Measurements from ENCODE around the gene SLC34A3.

SLC34A3 gene

DNA sequence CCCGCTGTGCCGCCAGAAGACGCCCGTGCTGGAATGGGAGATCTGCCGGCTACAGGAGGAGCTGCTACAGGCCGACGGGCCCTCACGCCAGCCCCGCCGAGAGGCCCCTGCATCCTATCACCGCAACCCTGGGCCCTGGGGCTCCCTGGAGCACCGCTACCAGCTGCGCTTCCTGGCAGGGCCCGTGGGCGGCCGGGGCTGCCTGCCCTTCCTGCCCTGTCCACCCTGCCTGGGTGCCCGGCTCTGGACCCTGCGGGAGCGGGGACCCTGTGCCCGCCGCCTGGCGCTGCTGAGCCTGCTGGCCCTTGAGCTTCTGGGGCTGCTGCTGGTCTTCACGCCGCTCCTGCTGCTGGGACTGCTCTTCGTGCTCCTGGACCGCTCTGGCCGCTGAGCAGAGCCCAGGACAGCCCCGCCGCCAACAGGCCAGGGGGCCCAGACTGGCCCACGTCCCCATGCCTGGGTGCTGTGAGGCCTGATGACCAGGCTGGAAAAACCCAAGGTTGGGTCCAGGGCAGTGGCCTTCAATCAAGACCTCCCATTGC lies 12.4 kb upstream of the SLC34A3 start:
- peak overlapping the region in 7 of 11 experiments; percentile 63 to 96 (median 80); a peak in 16 of 22 replicates for H3K4me2 ChIP-seq
- peaks cover 29 to 62% (median 42%) of the 10 kb centered on the region in 10 experiments for H3K4me1 ChIP-seq
- H3K4me3 ChIP-seq, result peak overlapping the region in 1 of 10 experiments; percentile 43; a peak in 2 of 20 replicates
- H3K27me3 ChIP-seq, result no peaks in the 10 kb centered on the region
- H3K9me3 ChIP-seq (replicated peaks in 1 of 11), result no peaks in the 10 kb centered on the region
- peak overlapping the region in 4 of 11 experiments; percentile 49 to 68 (median 56); a peak in 10 of 22 replicates for H3K27ac ChIP-seq
- no peak for TF ChIP-seq Cebpa-rat (IDR thresholded peaks at IDR 0.05)
- peaks cover 0 to 64% (median 12%) of the 10 kb centered on the region in 11 experiments; a peak in 10 of 22 replicates for H4K20me1 ChIP-seq
- H3K36me3 ChIP-seq, result peaks cover 20 to 58% (median 41%) of the 10 kb centered on the region in 11 experiments; a peak in 20 of 22 replicates
- H3K9ac ChIP-seq, result peak overlapping the region in 7 of 11 experiments; percentile 24 to 74 (median 57); a peak in 10 of 22 replicates

DNA sequence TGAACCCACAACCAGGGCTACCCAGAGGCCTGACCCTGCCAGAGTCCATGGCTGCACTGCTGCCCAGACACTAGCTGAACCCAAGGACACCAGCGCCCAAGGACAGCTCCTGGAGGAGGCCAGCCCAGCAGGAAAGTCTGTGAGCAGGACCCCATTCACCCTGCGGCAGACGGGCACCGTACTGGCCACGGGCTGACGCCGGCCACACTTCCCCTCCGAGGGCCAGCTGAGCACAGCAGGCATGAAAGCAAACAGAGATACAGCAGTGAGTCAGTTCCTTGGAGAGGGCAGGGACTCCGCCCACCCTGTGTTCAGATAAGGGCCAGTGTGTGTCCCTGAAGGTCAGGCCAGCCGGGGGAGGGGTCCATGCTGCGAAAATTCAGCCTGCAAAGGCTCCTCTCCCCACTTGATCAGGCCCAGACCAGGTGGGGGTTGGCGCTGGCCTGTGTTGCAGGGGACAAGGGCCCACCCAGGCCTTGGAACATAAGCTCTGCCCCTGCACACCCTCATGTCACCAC lies 11.9 kb upstream of the SLC34A3 start:
- peaks cover 30 to 63% (median 42%) of the 10 kb centered on the region in 10 experiments for H3K4me1 ChIP-seq
- TF ChIP-seq Cebpa-rat (IDR thresholded peaks at IDR 0.05), result no peak
- H3K27ac ChIP-seq, result peak overlapping the region in 4 of 11 experiments; percentile 49 to 68 (median 56); a peak in 7 of 22 replicates
- peak overlapping the region in 7 of 11 experiments; percentile 17 to 74 (median 42); a peak in 10 of 22 replicates for H3K9ac ChIP-seq
- peaks cover 20 to 53% (median 38%) of the 10 kb centered on the region in 11 experiments; a peak in 20 of 22 replicates for H3K36me3 ChIP-seq
- peak overlapping the region in 5 of 11 experiments; percentile 46 to 96 (median 85); a peak in 10 of 22 replicates for H3K4me2 ChIP-seq
- peaks cover 0 to 58% (median 12%) of the 10 kb centered on the region in 11 experiments; a peak in 10 of 22 replicates for H4K20me1 ChIP-seq
- peak overlapping the region in 1 of 10 experiments; percentile 43; a peak in 1 of 20 replicates for H3K4me3 ChIP-seq
- no peaks in the 10 kb centered on the region for H3K27me3 ChIP-seq
- no peaks in the 10 kb centered on the region for H3K9me3 ChIP-seq (replicated peaks in 1 of 11)

- Histone ChIP-seq H3K4me1 (peaks cover 40 to 74% (median 53%) of the 10 kb centered on the region in 10 experiments), H3K4me3 (no peak overlapping the region), H3K36me3 (peaks cover 12 to 43% (median 29%) of the 10 kb centered on the region in 11 experiments; a peak in 20 of 22 replicates), H3K27me3 (no peaks in the 10 kb centered on the region), H3K4me2 (peak overlapping the region in 3 of 11 experiments; percentile 85 to 96 (median 86); a peak in 4 of 22 replicates), H3K9ac (no peak overlapping the region; a peak in 1 of 22 replicates), H3K27ac (no peak overlapping the region), H3K9me3 (replicated peaks in 1 of 11) (no peaks in the 10 kb centered on the region), H4K20me1 (peaks cover 0 to 48% (median 12%) of the 10 kb centered on the region in 11 experiments; a peak in 10 of 22 replicates)
- no peak for TF ChIP-seq Cebpa-rat (IDR thresholded peaks at IDR 0.05)
These were observed 10.9 kb upstream of the SLC34A3 start for GRCh38 chr9:137219757-137220316.

DNA sequence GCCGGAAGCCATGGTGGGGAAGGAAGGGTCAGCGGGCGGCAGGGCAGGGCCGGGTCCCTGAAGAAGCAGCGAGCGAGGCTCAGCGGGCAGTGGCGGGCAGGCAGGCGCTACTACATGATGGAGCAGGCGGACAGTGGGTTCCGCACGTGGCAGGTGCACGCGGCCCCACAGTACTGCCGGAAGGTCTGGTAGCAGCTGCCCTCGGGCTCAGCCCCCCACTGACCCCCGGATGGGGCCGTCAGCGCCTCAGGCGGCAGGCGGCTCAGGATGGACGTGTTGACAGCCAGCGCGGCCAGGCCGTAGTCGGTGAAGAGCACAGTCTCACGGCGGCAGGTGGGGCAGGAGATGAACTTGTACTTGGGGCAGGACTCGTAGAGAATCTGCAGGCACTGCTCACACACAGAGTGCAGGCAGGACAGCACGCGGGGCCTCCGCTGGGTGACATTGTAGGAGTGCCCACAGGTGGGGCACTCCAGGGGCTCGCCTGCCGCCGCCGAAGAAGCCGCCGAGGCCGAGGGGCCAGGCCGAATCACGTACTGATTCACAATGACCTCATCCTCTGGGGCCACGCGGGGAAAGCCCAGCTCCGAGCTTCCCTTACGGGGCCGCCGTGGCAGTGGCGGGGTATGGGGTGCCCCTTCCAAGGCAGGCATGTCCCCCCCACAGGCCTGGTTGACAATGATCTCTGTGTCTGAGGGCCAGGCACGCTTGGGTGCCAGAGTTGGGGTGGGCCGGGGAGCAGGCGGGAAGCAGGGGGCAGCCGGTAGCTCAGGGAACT lies 10.2 kb upstream of the SLC34A3 start:
- no peak for TF ChIP-seq Cebpa-rat (IDR thresholded peaks at IDR 0.05)
- no peaks in the 10 kb centered on the region for H3K9me3 ChIP-seq (replicated peaks in 1 of 11)
- no peaks in the 10 kb centered on the region for H3K27me3 ChIP-seq
- peak overlapping the region in 2 of 11 experiments; percentile 9 to 22; a peak in 1 of 22 replicates for H3K9ac ChIP-seq
- H3K27ac ChIP-seq, result no peak overlapping the region
- H3K4me3 ChIP-seq, result no peak overlapping the region
- H3K4me2 ChIP-seq, result peak overlapping the region in 3 of 11 experiments; percentile 6 to 85 (median 12); a peak in 4 of 22 replicates
- H3K36me3 ChIP-seq, result peaks cover 9 to 36% (median 23%) of the 10 kb centered on the region in 11 experiments; a peak in 18 of 22 replicates
- peaks cover 0 to 42% (median 11%) of the 10 kb centered on the region in 11 experiments; a peak in 10 of 22 replicates for H4K20me1 ChIP-seq
- H3K4me1 ChIP-seq, result peaks cover 47 to 80% (median 59%) of the 10 kb centered on the region in 10 experiments

GRCh38 chr9:137221095-137221505 lies 9.6 kb upstream of the SLC34A3 start:
- no peak for TF ChIP-seq Cebpa-rat (IDR thresholded peaks at IDR 0.05)
- Histone ChIP-seq H3K4me2 (peak overlapping the region in 9 of 11 experiments; percentile 99 to 100 (median 100); a peak in 13 of 22 replicates), H3K4me1 (peaks cover 49 to 83% (median 61%) of the 10 kb centered on the region in 10 experiments)

GRCh38 chr9:137221506-137222111 lies 9.1 kb upstream of the SLC34A3 start:
- H3K4me1 ChIP-seq, result peaks cover 44 to 82% (median 57%) of the 10 kb centered on the region in 10 experiments

More at GRCh38 chr9:137221095-137221505, 9.6 kb upstream of the SLC34A3 start:
- no peaks in the 10 kb centered on the region for H3K27me3 ChIP-seq
- no peak overlapping the region for H3K27ac ChIP-seq
- peak overlapping the region in 3 of 11 experiments; percentile 83 to 91 (median 85); a peak in 5 of 22 replicates for H3K9ac ChIP-seq
- H4K20me1 ChIP-seq, result peaks cover 0 to 40% (median 7%) of the 10 kb centered on the region in 11 experiments; a peak in 9 of 22 replicates
- no peaks in the 10 kb centered on the region for H3K9me3 ChIP-seq (replicated peaks in 1 of 11)
- peak overlapping the region in 4 of 10 experiments; percentile 69 to 79 (median 74); a peak in 6 of 20 replicates for H3K4me3 ChIP-seq
- peaks cover 3 to 30% (median 17%) of the 10 kb centered on the region in 11 experiments; a peak in 12 of 22 replicates for H3K36me3 ChIP-seq

GRCh38 chr9:137222190-137223077 lies 8.3 kb upstream of the SLC34A3 start, which contains the start of gene RNF208:
TSS of gene RNF208 (minus strand) at chr9:137222240. CDS start at chr9:137221212, 1,028 bp downstream.
- peaks cover 36 to 82% (median 54%) of the 10 kb centered on the region in 10 experiments for H3K4me1 ChIP-seq
- H3K27ac ChIP-seq, result peak within 1 kb of the TSS; percentile 55 to 75 (median 71)
- peaks cover 0 to 27% (median 7%) of the 10 kb centered on the region in 11 experiments; a peak in 9 of 22 replicates for H4K20me1 ChIP-seq
- H3K27me3 ChIP-seq, result no peaks in the 10 kb centered on the region
- H3K9me3 ChIP-seq (replicated peaks in 1 of 11), result no peaks in the 10 kb centered on the region
- peak within 1 kb of the TSS; percentile 67 to 94 (median 88) for H3K9ac ChIP-seq
- peaks cover 0 to 21% (median 8%) of the 10 kb centered on the region in 11 experiments; a peak in 6 of 22 replicates for H3K36me3 ChIP-seq
- H3K4me2 ChIP-seq, result peak within 1 kb of the TSS; percentile 99 to 100 (median 100)
- no peak for TF ChIP-seq Cebpa-rat (IDR thresholded peaks at IDR 0.05)
- H3K4me3 ChIP-seq, result peak within 1 kb of the TSS; percentile 64 to 79 (median 72)

More at GRCh38 chr9:137221506-137222111, 9.1 kb upstream of the SLC34A3 start:
- Histone ChIP-seq H3K9ac (peak overlapping the region; percentile 67 to 94 (median 88)), H3K9me3 (replicated peaks in 1 of 11) (no peaks in the 10 kb centered on the region), H3K27ac (peak overlapping the region; percentile 37 to 75 (median 68); a peak in 19 of 22 replicates), H3K4me3 (peak overlapping the region; percentile 64 to 79 (median 72)), H3K4me2 (peak overlapping the region; percentile 99 to 100 (median 100)), H3K36me3 (peaks cover 0 to 25% (median 12%) of the 10 kb centered on the region in 11 experiments; a peak in 6 of 22 replicates), H3K27me3 (no peaks in the 10 kb centered on the region), H4K20me1 (peaks cover 0 to 35% (median 7%) of the 10 kb centered on the region in 11 experiments; a peak in 9 of 22 replicates)
- no peak for TF ChIP-seq Cebpa-rat (IDR thresholded peaks at IDR 0.05)

Data from BLaER1 treated with 17β-estradiol and CSF1 and Interleukin-3, amounts not matched to agents 10 nM and 100 nM (cell line).